Measurements from ENCODE around the gene LRMDA.

GRCh38 chr10:75569506-75569905, 138.1 kb downstream of the LRMDA start:
- no peak for TF ChIP-seq POLR2A (IDR thresholded peaks at IDR 0.05)
- no peak for TF ChIP-seq POLR2AphosphoS5 (IDR thresholded peaks at IDR 0.05)
- no peak for TF ChIP-seq CTCF (IDR thresholded peaks at IDR 0.05)
